ENCODE measurements around the gene ATF2.

Gene ATF2

DNA sequence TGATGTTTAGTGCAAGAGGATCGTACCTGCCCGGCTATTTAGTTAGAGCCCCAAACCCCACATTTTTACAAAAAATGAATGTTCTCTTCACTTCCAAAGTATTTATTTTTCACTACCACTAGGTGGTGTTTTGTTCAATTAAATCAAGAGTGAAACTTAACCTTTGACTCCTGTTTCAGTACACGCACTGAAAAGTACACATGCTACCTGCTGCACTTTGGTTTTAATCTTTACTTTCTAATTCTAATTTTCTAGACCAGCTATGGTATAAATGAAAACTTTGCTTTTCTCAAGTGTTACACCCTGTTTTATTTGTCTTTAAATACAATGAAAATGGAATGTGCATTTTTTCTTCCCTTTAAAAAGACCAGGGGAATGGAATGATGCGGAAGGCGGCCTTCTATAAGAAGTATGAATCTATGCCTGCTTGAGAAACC, 131.4 kb downstream of the ATF2 start:
- no peak for TF ChIP-seq Cebpa-rat (IDR thresholded peaks at IDR 0.05)
- Histone ChIP-seq H3K4me1 (no peaks in the 10 kb centered on the region), H3K9ac (no peak overlapping the region), H3K4me2 (no peak overlapping the region; the same call in 1 of the 2 replicates), H3K27me3 (no peaks in the 10 kb centered on the region), H3K27ac (no peak overlapping the region), H3K36me3 (no peaks in the 10 kb centered on the region), H3K4me3 (no peak overlapping the region), H3K9me3 (no peaks in the 10 kb centered on the region), H4K20me1 (no peaks in the 10 kb centered on the region)

DNA sequence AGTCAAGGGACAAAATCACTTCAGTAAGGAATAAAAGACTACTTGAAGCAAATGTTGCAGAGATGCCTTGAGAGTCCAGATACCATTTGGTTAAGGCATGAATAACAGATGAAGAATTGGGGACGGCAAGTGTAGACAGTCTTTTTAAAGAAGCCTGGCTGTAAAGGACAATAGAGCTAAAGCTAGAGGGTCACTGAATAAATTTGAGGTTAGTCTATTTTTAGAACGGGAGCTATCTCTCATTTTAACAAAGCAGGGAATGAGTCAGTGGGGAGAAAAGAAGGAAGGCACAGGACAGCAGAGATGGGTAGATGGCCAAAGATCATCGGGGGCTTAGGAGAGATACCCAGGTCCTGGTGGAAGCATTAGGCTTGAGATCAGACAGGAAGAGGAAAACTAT, 132.2 kb downstream of the ATF2 start:
- Histone ChIP-seq H4K20me1 (no peaks in the 10 kb centered on the region), H3K27ac (no peak overlapping the region), H3K27me3 (no peaks in the 10 kb centered on the region), H3K4me2 (no peak overlapping the region), H3K9me3 (no peaks in the 10 kb centered on the region), H3K4me1 (no peaks in the 10 kb centered on the region), H3K36me3 (no peaks in the 10 kb centered on the region), H3K4me3 (no peak overlapping the region), H3K9ac (no peak overlapping the region)
- no peak for TF ChIP-seq Cebpa-rat (IDR thresholded peaks at IDR 0.05)

DNA sequence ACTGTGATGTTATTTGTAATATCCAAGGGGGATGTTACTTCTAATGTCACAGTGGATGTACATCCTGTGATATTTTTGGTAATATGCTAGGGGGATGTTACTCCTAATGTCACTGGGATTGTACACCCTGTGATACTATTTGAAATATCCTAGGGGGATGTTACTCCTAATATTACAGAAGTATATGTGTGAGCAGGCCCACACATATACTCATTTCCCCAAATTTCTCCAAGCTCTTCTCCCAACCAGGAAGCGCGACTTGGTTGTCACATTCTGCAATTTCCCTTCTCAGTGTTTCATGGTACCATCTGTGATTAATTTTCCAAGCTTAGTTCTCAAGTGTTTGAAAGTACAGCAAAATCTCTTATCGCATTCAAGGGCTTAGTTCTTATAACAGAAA, 133.3 kb downstream of the ATF2 start:
- no peak for TF ChIP-seq Cebpa-rat (IDR thresholded peaks at IDR 0.05)
- H3K36me3 ChIP-seq = no peaks in the 10 kb centered on the region
- no peaks in the 10 kb centered on the region for H4K20me1 ChIP-seq
- H3K27ac ChIP-seq = no peak overlapping the region
- no peak overlapping the region for H3K9ac ChIP-seq
- H3K27me3 ChIP-seq = no peaks in the 10 kb centered on the region
- H3K4me1 ChIP-seq = no peaks in the 10 kb centered on the region
- H3K9me3 ChIP-seq = no peaks in the 10 kb centered on the region
- no peak overlapping the region for H3K4me2 ChIP-seq
- no peak overlapping the region for H3K4me3 ChIP-seq

DNA sequence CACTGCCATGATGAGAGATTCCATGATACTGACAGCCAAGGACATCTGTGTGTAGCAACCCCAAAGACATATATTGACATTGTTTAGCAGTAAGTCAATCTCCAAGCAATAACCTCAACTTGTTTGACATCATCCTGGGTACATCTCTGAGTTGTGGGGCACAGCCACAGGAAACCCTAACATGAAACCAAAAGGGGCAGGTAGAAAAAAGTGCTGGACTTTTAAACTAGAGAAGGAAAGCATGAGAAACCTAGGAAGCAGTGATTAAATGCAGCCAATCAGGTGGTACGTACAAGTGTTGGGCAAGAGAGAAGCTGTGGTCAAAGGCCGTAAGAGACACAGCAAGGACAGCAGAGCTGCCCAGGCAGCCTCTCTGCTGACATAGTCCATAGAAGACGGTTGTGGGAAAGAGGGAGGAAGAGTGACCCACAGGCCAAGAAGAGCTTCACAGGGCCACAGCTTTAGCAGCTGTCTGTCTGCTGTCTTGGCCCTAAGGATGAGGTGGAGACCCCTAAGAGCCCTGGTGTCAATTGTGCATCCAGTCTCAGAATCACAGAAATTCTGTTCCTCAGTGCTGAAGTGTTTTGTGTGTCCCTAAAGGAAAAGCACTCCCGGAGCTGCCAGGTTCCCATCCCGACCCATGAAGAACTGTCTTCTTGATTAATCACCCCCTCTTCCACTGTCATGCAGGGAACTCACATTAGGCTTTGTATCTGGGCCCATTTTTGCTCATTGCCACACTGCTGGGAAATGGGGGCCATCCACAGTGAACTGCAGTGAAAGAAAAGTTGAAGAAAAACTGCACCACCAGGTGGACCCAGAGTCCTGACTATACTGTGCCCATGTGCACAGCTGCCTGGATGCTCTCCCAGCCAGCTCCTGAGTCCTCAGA, 137.4 kb downstream of the ATF2 start:
- Histone ChIP-seq H3K4me1 (no peaks in the 10 kb centered on the region), H3K27ac (no peak overlapping the region), H3K4me3 (no peak overlapping the region), H3K36me3 (no peaks in the 10 kb centered on the region), H4K20me1 (no peaks in the 10 kb centered on the region), H3K4me2 (no peak overlapping the region), H3K9ac (no peak overlapping the region), H3K27me3 (no peaks in the 10 kb centered on the region), H3K9me3 (no peaks in the 10 kb centered on the region)
- TF ChIP-seq Cebpa-rat (IDR thresholded peaks at IDR 0.05) = peak; percentile 67; the same call in 1 of the 2 replicates

DNA sequence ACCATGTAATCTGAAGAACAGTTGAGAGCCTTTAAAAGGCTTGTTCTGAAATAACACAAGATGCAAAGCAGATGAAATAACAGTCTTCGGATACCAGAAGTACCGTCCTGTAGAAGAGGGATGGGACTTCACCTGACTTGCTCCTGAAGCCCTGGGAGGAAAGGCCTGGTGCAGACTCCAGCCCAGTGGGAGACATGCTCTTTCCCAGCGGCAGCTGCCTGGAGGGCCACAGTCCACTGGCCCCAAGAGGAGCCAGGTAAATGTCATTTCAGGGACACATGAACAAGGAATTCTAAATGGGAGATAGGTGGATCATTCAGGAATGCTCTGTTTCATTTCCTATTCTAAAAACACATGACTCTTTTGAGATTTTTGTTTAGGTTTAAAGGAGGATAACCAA, 140.2 kb downstream of the ATF2 start:
- H3K4me2 ChIP-seq = no peak overlapping the region
- no peak overlapping the region for H3K4me3 ChIP-seq
- H3K27me3 ChIP-seq = no peaks in the 10 kb centered on the region
- no peaks in the 10 kb centered on the region for H3K36me3 ChIP-seq
- no peaks in the 10 kb centered on the region; the same call in 1 of the 2 replicates for H3K9me3 ChIP-seq
- no peak overlapping the region for H3K9ac ChIP-seq
- no peaks in the 10 kb centered on the region for H3K4me1 ChIP-seq
- TF ChIP-seq Cebpa-rat (IDR thresholded peaks at IDR 0.05) = no peak
- no peak overlapping the region for H3K27ac ChIP-seq
- H4K20me1 ChIP-seq = no peaks in the 10 kb centered on the region

DNA sequence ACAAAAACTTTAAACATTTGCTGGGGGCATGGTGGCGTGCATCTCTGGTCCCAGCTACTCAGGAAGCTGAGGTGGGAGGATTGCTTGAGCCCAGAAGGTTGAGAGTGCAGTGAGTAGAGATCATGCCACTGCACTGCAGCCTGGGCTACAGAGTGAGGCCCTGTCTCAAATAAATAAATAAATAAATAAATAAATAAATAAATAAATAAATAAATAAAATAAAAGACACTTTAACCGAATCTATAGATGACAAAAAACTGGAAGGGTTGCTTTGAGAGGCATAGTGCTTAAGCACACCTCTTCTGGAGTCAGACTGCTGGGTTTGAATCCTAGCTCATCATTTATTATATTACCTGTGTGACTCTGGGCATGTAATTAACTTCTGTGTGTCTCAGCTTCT, 141.6 kb downstream of the ATF2 start:
- no peaks in the 10 kb centered on the region for H3K36me3 ChIP-seq
- H3K27me3 ChIP-seq = no peaks in the 10 kb centered on the region
- no peak overlapping the region for H3K4me3 ChIP-seq
- no peak for TF ChIP-seq Cebpa-rat (IDR thresholded peaks at IDR 0.05)
- no peak overlapping the region for H3K27ac ChIP-seq
- no peaks in the 10 kb centered on the region for H4K20me1 ChIP-seq
- H3K4me1 ChIP-seq = no peaks in the 10 kb centered on the region
- no peaks in the 10 kb centered on the region; the same call in 1 of the 2 replicates for H3K9me3 ChIP-seq
- H3K9ac ChIP-seq = no peak overlapping the region
- no peak overlapping the region for H3K4me2 ChIP-seq

DNA sequence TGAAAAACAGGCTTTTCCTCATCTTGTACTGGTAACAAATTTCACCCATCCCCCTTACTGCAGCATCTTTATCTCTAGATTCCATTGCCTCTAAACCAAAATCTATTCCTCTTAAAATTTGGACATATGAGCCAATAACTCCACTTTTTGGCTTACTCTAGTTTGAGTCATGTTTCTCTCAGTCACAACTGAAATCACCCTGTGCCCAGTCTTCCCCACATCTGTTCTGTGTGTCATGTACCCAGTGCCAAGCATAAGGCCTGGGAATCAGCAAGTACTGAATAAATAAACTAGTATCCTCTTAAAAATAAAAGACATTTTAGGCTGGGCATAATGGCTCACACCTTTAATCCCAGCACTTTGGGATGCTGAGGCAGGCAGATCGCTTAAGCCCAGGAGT, 142.1 kb downstream of the ATF2 start:
- Histone ChIP-seq H3K27me3 (no peaks in the 10 kb centered on the region), H3K4me2 (no peak overlapping the region), H4K20me1 (no peaks in the 10 kb centered on the region), H3K9me3 (no peaks in the 10 kb centered on the region; the same call in 1 of the 2 replicates), H3K4me1 (no peaks in the 10 kb centered on the region), H3K4me3 (no peak overlapping the region), H3K36me3 (no peaks in the 10 kb centered on the region), H3K9ac (no peak overlapping the region), H3K27ac (no peak overlapping the region)
- no peak for TF ChIP-seq Cebpa-rat (IDR thresholded peaks at IDR 0.05)

DNA sequence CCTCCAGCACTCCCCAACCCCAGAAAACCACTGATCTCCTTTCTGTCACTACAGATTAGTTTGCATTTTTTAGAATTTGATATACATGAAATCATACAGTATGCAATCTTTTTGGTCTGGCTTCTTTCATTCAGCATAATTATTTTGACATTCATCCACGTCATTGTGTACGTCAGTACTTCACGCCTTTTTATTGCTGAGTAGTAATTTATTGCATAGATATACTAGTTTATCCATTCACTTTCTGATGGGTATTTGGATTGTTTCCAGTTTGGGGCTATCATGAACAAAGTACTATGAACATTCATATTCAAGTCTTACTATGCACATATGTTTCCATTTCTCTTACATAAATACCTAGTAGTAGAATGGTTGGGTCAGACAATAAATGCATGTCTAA, 142.8 kb downstream of the ATF2 start:
- Histone ChIP-seq H3K27me3 (no peaks in the 10 kb centered on the region), H3K4me1 (no peaks in the 10 kb centered on the region), H3K36me3 (no peaks in the 10 kb centered on the region), H3K4me2 (no peak overlapping the region), H3K4me3 (no peak overlapping the region), H3K9ac (no peak overlapping the region), H3K9me3 (no peaks in the 10 kb centered on the region; the same call in 1 of the 2 replicates), H3K27ac (no peak overlapping the region), H4K20me1 (no peaks in the 10 kb centered on the region)
- TF ChIP-seq Cebpa-rat (IDR thresholded peaks at IDR 0.05) = no peak

DNA sequence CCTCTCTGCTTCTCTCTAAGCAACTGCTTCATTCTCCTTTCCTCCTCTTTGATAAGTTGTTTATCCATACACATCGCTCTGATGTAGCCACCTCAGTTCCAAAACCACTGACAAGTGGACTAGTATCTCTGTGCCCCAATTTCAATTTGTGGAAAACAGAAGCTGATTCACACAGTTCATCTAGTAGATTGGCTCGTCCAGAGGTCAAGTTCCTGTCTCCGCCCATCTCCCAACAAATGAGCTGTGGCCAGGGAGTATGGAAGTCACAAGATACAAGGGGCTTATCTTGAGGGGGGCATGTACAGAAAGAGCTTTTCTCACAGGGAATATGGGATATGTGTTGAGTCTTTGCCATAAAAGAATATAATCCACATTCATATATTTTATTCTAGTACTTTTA, 145.1 kb downstream of the ATF2 start:
- no peaks in the 10 kb centered on the region; the same call in 1 of the 2 replicates for H3K9me3 ChIP-seq
- no peaks in the 10 kb centered on the region for H4K20me1 ChIP-seq
- H3K4me2 ChIP-seq = no peak overlapping the region
- no peak overlapping the region for H3K27ac ChIP-seq
- no peaks in the 10 kb centered on the region for H3K4me1 ChIP-seq
- H3K36me3 ChIP-seq = no peaks in the 10 kb centered on the region
- no peak for TF ChIP-seq Cebpa-rat (IDR thresholded peaks at IDR 0.05)
- H3K4me3 ChIP-seq = no peak overlapping the region
- H3K27me3 ChIP-seq = no peaks in the 10 kb centered on the region
- no peak overlapping the region for H3K9ac ChIP-seq
